ENCODE results near the gene KNTC1. TPM values are rescaled to one million over a fixed set of nuclear protein-coding genes. Genes with fewer than 3 reads are reported as not detected.
"Not testable (repeated sequence)": the region's sequence is repeated elsewhere in the genome, so short reads cannot be mapped to it uniquely, and the experiment has no call there.

Gene KNTC1
- total RNA-seq, 1 donor: 12.3 TPM

- no peaks in the 10 kb centered on the region for H3K79me2 ChIP-seq (ENCODE audit: insufficient read depth, low read length)
- no peaks in the 10 kb centered on the region for H3K4me1 ChIP-seq (ENCODE audit: insufficient read depth, low read length)
- H4K20me1 ChIP-seq (ENCODE audit: insufficient read depth, low read length): no peaks in the 10 kb centered on the region
- H3K4me2 ChIP-seq (ENCODE audit: insufficient read depth, low read length): no peak overlapping the region
- DNase-seq (ENCODE audit: insufficient read length, low spot score, missing footprints): no peak
- TF ChIP-seq CTCF (IDR thresholded peaks at IDR 0.05; ENCODE audit: extremely low read depth, low read depth, low read length): no peak
- peaks cover 14% of the 10 kb centered on the region for H3K36me3 ChIP-seq (ENCODE audit: insufficient read depth, low read length)
- H3K4me3 ChIP-seq (ENCODE audit: insufficient read depth, low read length): no peak overlapping the region
- no peak overlapping the region for H3K27ac ChIP-seq (ENCODE audit: low read depth, low read length)
- no peak overlapping the region for H2AFZ ChIP-seq (ENCODE audit: low read length)
- no peaks in the 10 kb centered on the region for H3K9me3 ChIP-seq (ENCODE audit: low read depth, low read length)
- no peaks in the 10 kb centered on the region for H3K27me3 ChIP-seq (ENCODE audit: insufficient read depth, low read length)
Measured at GRCh38 chr12:122547330-122547729, 20.3 kb downstream of the KNTC1 start.

- Histone ChIP-seq H3K27me3 (ENCODE audit: insufficient read depth, low read length) (no peaks in the 10 kb centered on the region), H3K36me3 (ENCODE audit: insufficient read depth, low read length) (peaks cover 26% of the 10 kb centered on the region), H3K4me1 (ENCODE audit: insufficient read depth, low read length) (no peaks in the 10 kb centered on the region), H2AFZ (ENCODE audit: low read length) (no peak overlapping the region), H4K20me1 (ENCODE audit: insufficient read depth, low read length) (no peaks in the 10 kb centered on the region), H3K9me3 (ENCODE audit: low read depth, low read length) (no peaks in the 10 kb centered on the region), H3K4me3 (ENCODE audit: insufficient read depth, low read length) (no peak overlapping the region), H3K79me2 (ENCODE audit: insufficient read depth, low read length) (no peaks in the 10 kb centered on the region), H3K4me2 (ENCODE audit: insufficient read depth, low read length) (no peak overlapping the region), H3K27ac (ENCODE audit: low read depth, low read length) (no peak overlapping the region)
- no peak for TF ChIP-seq CTCF (IDR thresholded peaks at IDR 0.05; ENCODE audit: extremely low read depth, low read depth, low read length)
- DNase-seq (ENCODE audit: insufficient read length, low spot score, missing footprints): no peak
Measured at GRCh38 chr12:122558745-122559641, 31.9 kb downstream of the KNTC1 start.

GRCh38 chr12:122560138-122560537 lies 33.1 kb downstream of the KNTC1 start:
- H3K27ac ChIP-seq (ENCODE audit: low read depth, low read length): no peak overlapping the region
- no peaks in the 10 kb centered on the region for H3K9me3 ChIP-seq (ENCODE audit: low read depth, low read length)
- no peak for DNase-seq (ENCODE audit: insufficient read length, low spot score, missing footprints)
- no peak for TF ChIP-seq CTCF (IDR thresholded peaks at IDR 0.05; ENCODE audit: extremely low read depth, low read depth, low read length)
- H2AFZ ChIP-seq (ENCODE audit: low read length): no peak overlapping the region
- H3K4me1 ChIP-seq (ENCODE audit: insufficient read depth, low read length): no peaks in the 10 kb centered on the region
- no peak overlapping the region for H3K4me2 ChIP-seq (ENCODE audit: insufficient read depth, low read length)
- no peaks in the 10 kb centered on the region for H4K20me1 ChIP-seq (ENCODE audit: insufficient read depth, low read length)
- no peaks in the 10 kb centered on the region for H3K79me2 ChIP-seq (ENCODE audit: insufficient read depth, low read length)
- no peak overlapping the region for H3K4me3 ChIP-seq (ENCODE audit: insufficient read depth, low read length)
- H3K27me3 ChIP-seq (ENCODE audit: insufficient read depth, low read length): no peaks in the 10 kb centered on the region
- peaks cover 21% of the 10 kb centered on the region for H3K36me3 ChIP-seq (ENCODE audit: insufficient read depth, low read length)

- H4K20me1 ChIP-seq (ENCODE audit: insufficient read depth, low read length): no peaks in the 10 kb centered on the region
- H3K4me2 ChIP-seq (ENCODE audit: insufficient read depth, low read length): no peak overlapping the region
- no peak for DNase-seq (ENCODE audit: insufficient read length, low spot score, missing footprints)
- H3K27me3 ChIP-seq (ENCODE audit: insufficient read depth, low read length): no peaks in the 10 kb centered on the region
- no peak for TF ChIP-seq CTCF (IDR thresholded peaks at IDR 0.05; ENCODE audit: extremely low read depth, low read depth, low read length)
- H3K4me3 ChIP-seq (ENCODE audit: insufficient read depth, low read length): no peak overlapping the region
- no peaks in the 10 kb centered on the region for H3K79me2 ChIP-seq (ENCODE audit: insufficient read depth, low read length)
- no peaks in the 10 kb centered on the region for H3K9me3 ChIP-seq (ENCODE audit: low read depth, low read length)
- peaks cover 7% of the 10 kb centered on the region for H3K36me3 ChIP-seq (ENCODE audit: insufficient read depth, low read length)
- no peak overlapping the region for H3K27ac ChIP-seq (ENCODE audit: low read depth, low read length)
- H3K4me1 ChIP-seq (ENCODE audit: insufficient read depth, low read length): no peaks in the 10 kb centered on the region
- no peak overlapping the region for H2AFZ ChIP-seq (ENCODE audit: low read length)
Measured at GRCh38 chr12:122563361-122563760, 36.3 kb downstream of the KNTC1 start.

GRCh38 chr12:122566816-122567215 lies 39.8 kb downstream of the KNTC1 start:
- H3K4me1 ChIP-seq (ENCODE audit: insufficient read depth, low read length); H3K27me3 ChIP-seq (ENCODE audit: insufficient read depth, low read length); H3K9me3 ChIP-seq (ENCODE audit: low read depth, low read length); H4K20me1 ChIP-seq (ENCODE audit: insufficient read depth, low read length); H2AFZ ChIP-seq (ENCODE audit: low read length); H3K79me2 ChIP-seq (ENCODE audit: insufficient read depth, low read length); DNase-seq (ENCODE audit: insufficient read length, low spot score, missing footprints); H3K4me3 ChIP-seq (ENCODE audit: insufficient read depth, low read length); H3K36me3 ChIP-seq (ENCODE audit: insufficient read depth, low read length); H3K27ac ChIP-seq (ENCODE audit: low read depth, low read length); H3K4me2 ChIP-seq (ENCODE audit: insufficient read depth, low read length): not testable (repeated sequence)
